ENCODE measurements around the gene ECT2L.

Gene ECT2L, protein sequence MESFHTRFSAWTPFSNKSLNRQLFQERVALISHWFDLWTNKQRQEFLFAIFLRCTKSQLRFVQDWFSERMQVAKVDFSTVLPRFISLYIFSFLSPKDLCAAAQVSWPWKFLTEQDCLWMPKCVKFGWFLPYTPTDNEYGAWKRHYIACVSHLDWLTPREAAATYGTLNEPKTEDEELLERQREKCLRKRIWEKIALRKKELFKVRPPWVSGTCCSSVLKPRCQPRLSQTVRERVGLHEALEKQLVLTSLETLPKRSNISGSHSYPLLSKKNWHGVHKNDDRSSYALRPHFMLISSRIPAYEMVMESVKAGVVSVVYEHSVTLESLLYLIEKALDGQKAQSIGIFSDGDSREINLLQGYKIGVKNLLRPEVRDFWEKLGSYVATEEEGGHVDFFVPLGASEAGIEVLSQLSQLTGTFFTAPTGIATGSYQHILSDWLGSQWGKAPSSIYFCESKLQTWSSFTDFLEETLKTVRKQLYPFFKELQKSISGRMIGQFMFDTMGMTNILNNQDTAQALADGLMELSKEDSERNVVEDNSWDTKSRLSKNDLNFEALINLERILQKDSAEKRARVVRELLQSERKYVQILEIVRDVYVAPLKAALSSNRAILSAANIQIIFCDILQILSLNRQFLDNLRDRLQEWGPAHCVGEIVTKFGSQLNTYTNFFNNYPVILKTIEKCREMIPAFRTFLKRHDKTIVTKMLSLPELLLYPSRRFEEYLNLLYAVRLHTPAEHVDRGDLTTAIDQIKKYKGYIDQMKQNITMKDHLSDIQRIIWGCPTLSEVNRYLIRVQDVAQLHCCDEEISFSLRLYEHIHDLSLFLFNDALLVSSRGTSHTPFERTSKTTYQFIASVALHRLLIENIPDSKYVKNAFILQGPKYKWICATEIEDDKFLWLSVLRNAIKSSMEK

DNA sequence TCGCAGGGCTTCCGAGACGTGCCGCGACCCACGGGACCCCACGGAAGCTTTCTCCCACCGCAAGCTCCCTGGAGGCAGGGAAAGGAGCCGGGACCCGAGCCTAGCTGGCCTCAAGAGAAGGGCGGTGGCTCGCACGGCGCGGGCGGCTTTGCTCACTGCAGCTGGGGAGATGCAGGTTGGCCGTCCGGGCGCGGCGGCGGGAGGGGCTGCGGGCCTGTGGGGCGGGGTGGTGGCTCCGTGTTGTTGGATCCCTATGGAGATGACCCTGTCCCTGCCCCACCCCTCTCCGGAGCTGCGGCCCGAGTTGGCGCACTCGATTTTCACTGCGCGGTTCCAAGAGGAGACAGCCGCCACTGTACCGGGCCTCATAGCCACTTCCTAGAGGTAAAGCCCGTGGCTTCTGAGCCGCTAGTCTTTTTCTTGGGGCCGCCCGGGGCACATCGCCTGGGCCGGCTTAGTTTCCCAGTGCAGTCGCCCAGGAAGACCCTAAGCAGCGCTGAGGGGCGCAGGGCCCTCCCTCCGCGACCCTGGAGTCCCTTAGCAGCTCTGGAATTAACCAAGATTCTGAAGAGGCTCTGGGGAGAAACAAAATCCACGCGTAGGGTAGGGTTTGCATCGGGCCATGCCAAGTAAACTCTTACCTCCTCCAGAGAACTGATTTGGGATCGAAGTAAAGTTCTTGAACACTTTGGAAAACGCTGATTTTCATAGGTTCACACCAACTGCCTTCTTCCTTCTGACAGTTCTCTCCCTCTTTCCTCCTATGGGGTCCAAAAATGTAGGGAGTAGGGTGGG lies at the start of gene ECT2L:
Gene ECT2L, plus strand, starts transcription at position 279 of the 795 bp plus-strand sequence. CDS start 17,188 bp downstream, outside the sequence.
- Histone ChIP-seq H3K36me3 (ENCODE audit: control insufficient read depth in 2 of 2, insufficient read depth in 2 of 2, low read length in 2 of 2) (peaks cover 0 to 7% of the 10 kb centered on the region in 2 donors), H3K27me3 (ENCODE audit: control insufficient read depth in 1 of 2, insufficient read depth in 2 of 2, low read length in 2 of 2) (no peaks in the 10 kb centered on the region), H3K9ac (ENCODE audit: low read length in 2 of 2) (peak within 1 kb of the TSS; percentile 52 to 61), H3K9me3 (ENCODE audit: control insufficient read depth in 2 of 2, low read length in 2 of 2) (no peaks in the 10 kb centered on the region), H3K27ac (ENCODE audit: low read length) (no peak within 1 kb of the TSS), H3K4me1 (ENCODE audit: control insufficient read depth, insufficient read depth, low read length) (no peaks in the 10 kb centered on the region), H3K4me3 (ENCODE audit: low read length in 2 of 2) (peak within 1 kb of the TSS; percentile 31 to 69)

DNA sequence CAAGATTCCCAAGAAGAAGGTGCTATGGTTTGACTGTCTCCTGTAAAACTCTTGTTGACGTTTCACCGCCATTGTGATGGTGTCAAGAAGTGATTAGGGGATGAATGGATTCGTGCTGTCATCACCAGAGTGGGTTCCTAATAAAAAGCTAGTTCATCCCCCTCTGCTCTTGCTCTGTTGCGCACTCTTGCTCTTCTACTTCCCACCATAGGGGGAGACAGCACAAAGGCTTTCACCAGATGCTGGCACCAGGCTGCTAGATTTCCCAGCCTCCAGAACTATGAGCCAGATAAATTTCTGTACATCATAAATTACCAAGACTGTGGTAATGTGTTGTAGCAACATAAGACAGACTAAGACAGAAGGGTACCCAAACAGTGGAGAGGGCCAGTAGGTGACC lies 43.9 kb upstream of the ECT2L start:
- Histone ChIP-seq H3K27ac (ENCODE audit: low read length) (no peak overlapping the region), H3K36me3 (ENCODE audit: control insufficient read depth in 2 of 2, insufficient read depth in 2 of 2, low read length in 2 of 2) (no peaks in the 10 kb centered on the region), H3K9ac (ENCODE audit: low read length in 2 of 2) (no peak overlapping the region), H3K4me3 (ENCODE audit: low read length in 2 of 2) (no peak overlapping the region), H3K4me1 (ENCODE audit: control insufficient read depth, insufficient read depth, low read length) (no peaks in the 10 kb centered on the region), H3K27me3 (ENCODE audit: control insufficient read depth in 1 of 2, insufficient read depth in 2 of 2, low read length in 2 of 2) (no peaks in the 10 kb centered on the region), H3K9me3 (ENCODE audit: control insufficient read depth in 2 of 2, low read length in 2 of 2) (no peaks in the 10 kb centered on the region)

DNA sequence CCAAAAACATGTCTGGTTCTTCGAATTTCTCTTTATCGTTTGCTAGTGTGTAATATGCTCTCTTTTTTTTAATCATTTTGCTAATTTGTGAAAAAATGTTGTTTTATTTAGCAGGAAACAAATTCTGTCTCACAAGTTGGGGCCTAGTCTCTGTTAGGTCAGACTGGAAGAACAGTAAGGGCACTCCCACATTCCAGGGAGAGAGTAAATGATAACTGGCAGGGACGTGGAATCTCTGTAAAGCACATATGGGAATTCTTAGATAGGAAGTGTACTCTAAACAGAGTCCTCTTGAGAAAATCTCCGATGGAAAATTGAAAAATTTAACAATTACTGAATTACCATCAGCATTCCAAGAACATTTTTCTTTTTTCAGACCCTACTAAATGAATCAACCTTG lies 38.8 kb upstream of the ECT2L start:
- Histone ChIP-seq H3K36me3 (ENCODE audit: control insufficient read depth in 2 of 2, insufficient read depth in 2 of 2, low read length in 2 of 2) (no peaks in the 10 kb centered on the region), H3K9me3 (ENCODE audit: control insufficient read depth in 2 of 2, low read length in 2 of 2) (no peaks in the 10 kb centered on the region), H3K27ac (ENCODE audit: low read length) (no peak overlapping the region), H3K4me3 (ENCODE audit: low read length in 2 of 2) (no peak overlapping the region), H3K9ac (ENCODE audit: low read length in 2 of 2) (no peak overlapping the region), H3K4me1 (ENCODE audit: control insufficient read depth, insufficient read depth, low read length) (no peaks in the 10 kb centered on the region), H3K27me3 (ENCODE audit: control insufficient read depth in 1 of 2, insufficient read depth in 2 of 2, low read length in 2 of 2) (no peaks in the 10 kb centered on the region)

DNA sequence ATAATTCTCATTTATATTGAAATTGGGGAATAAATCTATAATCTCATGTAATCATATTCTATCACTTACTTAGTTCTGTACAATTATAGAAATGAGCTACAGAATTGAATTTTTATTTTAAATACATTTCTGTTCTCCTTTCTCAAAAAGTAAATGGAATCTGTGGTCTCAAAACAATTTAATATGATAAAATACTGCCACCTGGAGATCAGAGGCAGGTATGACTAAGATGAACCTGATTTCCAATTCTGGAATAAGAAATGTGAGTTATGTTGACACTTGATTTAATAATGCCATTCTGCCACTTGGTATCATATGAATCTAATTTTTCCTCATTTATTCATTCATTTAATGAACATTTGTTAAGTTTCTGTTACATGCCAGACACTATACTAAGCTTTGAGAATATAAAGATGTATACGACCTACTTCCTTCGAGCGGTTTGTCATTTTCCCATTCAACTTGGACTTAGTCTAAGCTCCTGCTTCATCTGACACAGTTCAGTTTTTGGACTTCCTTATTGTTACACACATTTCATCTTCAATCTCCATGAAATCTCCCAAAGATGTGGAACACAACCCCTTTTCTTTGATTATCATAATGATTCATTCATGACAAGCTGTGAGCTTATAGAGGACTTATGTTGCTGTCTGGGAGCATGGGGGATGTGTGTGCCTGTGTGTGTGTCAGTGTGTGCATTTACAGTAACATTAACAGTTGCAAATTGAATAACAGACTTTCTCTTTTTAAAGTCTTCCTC lies 29.8 kb upstream of the ECT2L start:
- Histone ChIP-seq H3K27ac (ENCODE audit: low read length) (no peak overlapping the region), H3K4me1 (ENCODE audit: control insufficient read depth, insufficient read depth, low read length) (no peaks in the 10 kb centered on the region), H3K4me3 (ENCODE audit: low read length in 2 of 2) (no peak overlapping the region), H3K9ac (ENCODE audit: low read length in 2 of 2) (no peak overlapping the region), H3K27me3 (ENCODE audit: control insufficient read depth in 1 of 2, insufficient read depth in 2 of 2, low read length in 2 of 2) (no peaks in the 10 kb centered on the region), H3K9me3 (ENCODE audit: control insufficient read depth in 2 of 2, low read length in 2 of 2) (no peaks in the 10 kb centered on the region), H3K36me3 (ENCODE audit: control insufficient read depth in 2 of 2, insufficient read depth in 2 of 2, low read length in 2 of 2) (no peaks in the 10 kb centered on the region)

DNA sequence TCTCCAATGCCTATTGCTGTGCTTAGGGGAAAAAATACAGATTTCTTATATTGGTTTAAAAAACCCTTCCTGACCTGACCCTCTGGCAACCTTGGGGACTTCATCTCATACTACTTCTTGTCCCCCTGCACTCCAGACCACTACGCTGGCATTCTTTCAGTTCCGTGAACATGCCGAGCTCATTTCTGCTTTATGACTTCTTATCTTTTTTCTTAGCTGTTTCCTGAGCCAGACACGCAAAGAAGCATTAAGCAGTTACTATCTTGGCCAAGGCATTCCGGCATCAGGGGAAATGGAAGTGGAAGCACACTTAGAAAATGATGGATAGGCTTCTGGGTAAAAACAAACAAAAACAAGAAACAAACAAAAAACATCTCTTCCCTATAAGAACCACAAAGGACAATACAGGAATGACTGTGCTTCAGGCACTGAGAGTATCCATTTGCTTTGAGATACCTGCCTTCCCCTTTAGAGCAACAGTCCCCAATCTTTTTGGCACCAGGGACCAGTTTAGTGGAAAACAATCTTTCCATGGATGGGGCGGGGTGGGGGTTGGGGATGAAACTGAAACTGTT lies 26.7 kb upstream of the ECT2L start:
- no peak overlapping the region for H3K9ac ChIP-seq (ENCODE audit: low read length in 2 of 2)
- H3K4me3 ChIP-seq (ENCODE audit: low read length in 2 of 2) = no peak overlapping the region
- H3K27ac ChIP-seq (ENCODE audit: low read length) = no peak overlapping the region
- no peaks in the 10 kb centered on the region for H3K27me3 ChIP-seq (ENCODE audit: control insufficient read depth in 1 of 2, insufficient read depth in 2 of 2, low read length in 2 of 2)
- H3K9me3 ChIP-seq (ENCODE audit: control insufficient read depth in 2 of 2, low read length in 2 of 2) = no peaks in the 10 kb centered on the region
- no peaks in the 10 kb centered on the region for H3K36me3 ChIP-seq (ENCODE audit: control insufficient read depth in 2 of 2, insufficient read depth in 2 of 2, low read length in 2 of 2)
- H3K4me1 ChIP-seq (ENCODE audit: control insufficient read depth, insufficient read depth, low read length) = peaks cover 7% of the 10 kb centered on the region

DNA sequence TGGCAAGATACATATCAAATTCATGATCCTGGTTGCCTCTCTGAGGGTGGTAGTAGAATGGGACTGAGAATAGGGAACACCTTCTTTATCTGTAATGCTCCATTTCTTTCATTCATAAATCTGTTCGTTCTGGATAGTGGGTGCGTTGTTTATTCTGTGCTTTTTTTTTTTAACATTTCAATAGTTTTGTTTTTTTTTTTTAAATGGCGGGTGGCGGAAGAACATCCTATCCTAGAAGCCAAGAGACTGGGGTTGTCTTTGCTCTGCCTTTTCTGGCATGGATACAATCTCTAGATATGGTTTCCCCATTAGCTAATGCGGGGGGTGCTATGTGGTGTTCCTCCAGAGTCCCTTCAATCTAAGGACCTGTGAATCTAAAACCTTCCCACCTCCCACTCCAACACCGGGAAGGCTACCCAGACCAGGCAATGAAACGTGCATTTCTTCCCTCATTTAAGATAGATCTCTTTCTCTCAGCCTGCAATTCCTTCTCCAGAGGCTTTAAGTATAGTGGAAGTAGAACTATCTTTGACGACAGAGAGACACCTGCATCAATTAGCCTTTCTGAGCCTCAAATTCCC lies 23.2 kb upstream of the ECT2L start:
- Histone ChIP-seq H3K27ac (ENCODE audit: low read length) (peak overlapping the region; percentile 93), H3K4me3 (ENCODE audit: low read length in 2 of 2) (peak overlapping the region; percentile 98 to 100), H3K4me1 (ENCODE audit: control insufficient read depth, insufficient read depth, low read length) (peaks cover 10% of the 10 kb centered on the region), H3K27me3 (ENCODE audit: control insufficient read depth in 1 of 2, insufficient read depth in 2 of 2, low read length in 2 of 2) (no peaks in the 10 kb centered on the region), H3K9ac (ENCODE audit: low read length in 2 of 2) (peak overlapping the region; percentile 85 to 95), H3K9me3 (ENCODE audit: control insufficient read depth in 2 of 2, low read length in 2 of 2) (no peaks in the 10 kb centered on the region), H3K36me3 (ENCODE audit: control insufficient read depth in 2 of 2, insufficient read depth in 2 of 2, low read length in 2 of 2) (peaks cover 0 to 5% of the 10 kb centered on the region in 2 donors)

DNA sequence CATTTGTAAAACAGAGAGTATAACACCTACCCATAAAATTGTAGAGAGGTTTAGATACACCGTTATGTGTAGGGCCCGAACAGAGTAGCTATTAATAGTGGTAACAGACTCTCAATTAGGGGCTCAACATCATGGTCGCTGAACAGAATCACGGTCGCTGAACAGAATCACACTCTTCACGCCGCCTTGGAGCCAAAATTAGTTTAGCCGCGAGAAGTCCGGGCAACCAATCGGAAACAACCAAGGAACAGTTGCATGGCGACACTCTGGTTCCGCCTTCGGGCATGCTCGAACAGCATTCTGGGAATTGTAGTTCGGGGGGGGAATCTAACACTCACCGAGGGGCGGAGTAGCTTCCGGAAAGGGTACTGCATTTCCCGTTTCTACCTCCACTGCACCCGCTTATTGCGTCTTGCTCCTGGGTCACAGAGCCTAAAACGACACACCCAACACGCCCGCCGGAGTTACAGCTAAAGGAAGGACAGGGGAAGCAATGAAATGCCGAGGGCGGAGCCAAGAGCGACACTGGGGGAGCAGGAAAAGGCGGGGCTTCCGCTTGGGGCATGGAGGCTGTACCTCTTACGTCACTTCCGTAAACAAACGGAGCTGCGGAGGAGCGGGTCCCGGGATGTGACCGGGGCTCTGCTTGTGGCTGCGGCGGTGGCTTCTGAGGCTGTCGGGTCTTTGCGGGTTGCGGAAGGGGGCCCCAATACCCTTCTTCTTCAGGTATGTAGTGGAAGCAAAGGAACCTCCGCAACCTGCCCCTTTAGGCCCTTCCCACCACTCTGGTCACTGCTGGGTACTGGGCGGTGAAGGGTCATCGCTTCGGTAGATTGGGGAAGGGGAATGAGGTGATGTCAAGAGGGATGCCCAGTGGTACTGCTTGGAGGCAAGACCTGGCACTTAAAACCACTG lies 22.5 kb upstream of the ECT2L start, which contains the start of gene CCDC28A:
Gene CCDC28A, plus strand, starts transcription at position 593 of the 915 bp plus-strand sequence. CDS start 2,352 bp downstream, outside the sequence.
- Histone ChIP-seq H3K9me3 (ENCODE audit: control insufficient read depth in 2 of 2, low read length in 2 of 2) (no peaks in the 10 kb centered on the region), H3K27ac (ENCODE audit: low read length) (peak within 1 kb of the TSS; percentile 93), H3K4me1 (ENCODE audit: control insufficient read depth, insufficient read depth, low read length) (peaks cover 10% of the 10 kb centered on the region), H3K27me3 (ENCODE audit: control insufficient read depth in 1 of 2, insufficient read depth in 2 of 2, low read length in 2 of 2) (no peaks in the 10 kb centered on the region), H3K9ac (ENCODE audit: low read length in 2 of 2) (peak within 1 kb of the TSS; percentile 85 to 95), H3K4me3 (ENCODE audit: low read length in 2 of 2) (peak within 1 kb of the TSS; percentile 98 to 100), H3K36me3 (ENCODE audit: control insufficient read depth in 2 of 2, insufficient read depth in 2 of 2, low read length in 2 of 2) (peaks cover 0 to 10% of the 10 kb centered on the region in 2 donors)

DNA sequence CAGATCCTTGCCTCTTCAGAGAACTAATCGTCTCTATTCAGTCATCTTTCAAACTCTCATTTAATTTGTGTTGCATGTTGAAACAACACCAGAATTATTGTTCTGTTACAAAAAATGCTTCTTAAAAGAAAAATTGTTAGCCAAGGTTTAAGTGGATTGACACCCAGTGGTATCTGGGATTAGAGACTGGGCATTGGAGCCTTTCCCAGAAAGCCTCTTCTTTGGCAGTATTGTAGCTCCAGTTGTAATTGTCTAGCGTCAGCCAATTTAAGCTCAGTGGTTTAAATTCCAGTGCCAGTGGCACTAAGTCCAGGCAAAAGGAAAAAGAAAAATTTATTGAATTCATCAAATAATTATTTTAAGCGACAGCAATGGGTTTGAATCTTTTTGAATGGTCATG lies 21.5 kb upstream of the ECT2L start:
- Histone ChIP-seq H3K4me1 (ENCODE audit: control insufficient read depth, insufficient read depth, low read length) (peaks cover 10% of the 10 kb centered on the region), H3K4me3 (ENCODE audit: low read length in 2 of 2) (peak overlapping the region; percentile 98 to 100), H3K9ac (ENCODE audit: low read length in 2 of 2) (peak overlapping the region; percentile 85 to 95), H3K27ac (ENCODE audit: low read length) (peak overlapping the region; percentile 93), H3K27me3 (ENCODE audit: control insufficient read depth in 1 of 2, insufficient read depth in 2 of 2, low read length in 2 of 2) (no peaks in the 10 kb centered on the region), H3K36me3 (ENCODE audit: control insufficient read depth in 2 of 2, insufficient read depth in 2 of 2, low read length in 2 of 2) (peaks cover 3 to 11% of the 10 kb centered on the region in 2 donors), H3K9me3 (ENCODE audit: control insufficient read depth in 2 of 2, low read length in 2 of 2) (no peaks in the 10 kb centered on the region)

DNA sequence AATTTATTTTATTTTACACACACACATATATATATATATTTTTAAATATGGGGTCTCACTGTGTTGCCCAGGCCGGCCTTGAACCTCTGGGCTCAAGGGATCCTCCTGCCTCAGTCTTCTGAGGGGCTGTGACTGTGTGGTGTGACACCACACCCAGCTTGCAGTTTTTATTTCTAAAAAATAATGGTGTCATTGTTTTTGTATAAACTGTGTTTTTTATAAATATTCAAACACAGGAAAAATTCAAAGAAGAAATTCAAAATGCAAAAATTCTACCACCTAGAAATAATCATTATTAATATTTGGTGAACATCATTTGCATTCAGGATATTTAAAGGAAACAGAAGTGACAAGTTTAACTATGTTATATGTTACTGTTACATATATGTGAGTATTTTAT lies 19.2 kb upstream of the ECT2L start:
- Histone ChIP-seq H3K27me3 (ENCODE audit: control insufficient read depth in 1 of 2, insufficient read depth in 2 of 2, low read length in 2 of 2) (no peaks in the 10 kb centered on the region), H3K36me3 (ENCODE audit: control insufficient read depth in 2 of 2, insufficient read depth in 2 of 2, low read length in 2 of 2) (peaks cover 8 to 25% of the 10 kb centered on the region in 2 donors), H3K9ac (ENCODE audit: low read length in 2 of 2) (no peak overlapping the region), H3K9me3 (ENCODE audit: control insufficient read depth in 2 of 2, low read length in 2 of 2) (no peaks in the 10 kb centered on the region), H3K27ac (ENCODE audit: low read length) (no peak overlapping the region), H3K4me1 (ENCODE audit: control insufficient read depth, insufficient read depth, low read length) (peaks cover 10% of the 10 kb centered on the region), H3K4me3 (ENCODE audit: low read length in 2 of 2) (no peak overlapping the region)
